ENCODE results near the gene SOCS6.

Gene SOCS6

GRCh38 chr18:70310560-70311320, 21.9 kb downstream of the SOCS6 start:
- ATAC-seq = 0 out of 3 replicates have a peak, but pooled peaks have one; percentile 21
- no peak for TF ChIP-seq ZFP30 (CRISPR knock-in tag; IDR thresholded peaks at IDR 0.05)

- TF ChIP-seq GLIS3 (CRISPR knock-in tag; IDR thresholded peaks at IDR 0.05) = no peak
- no peak for TF ChIP-seq ZFP3 (CRISPR knock-in tag; IDR thresholded peaks at IDR 0.05)
- no peak for TF ChIP-seq OSR1 (CRISPR knock-in tag; IDR thresholded peaks at IDR 0.05)
- no peak for TF ChIP-seq TSHZ2 (CRISPR knock-in tag; IDR thresholded peaks at IDR 0.05)
- TF ChIP-seq POU6F1 (CRISPR knock-in tag; IDR thresholded peaks at IDR 0.05; ENCODE audit: borderline replicate concordance, low read depth) = no peak
- no peak for TF ChIP-seq TOX (CRISPR knock-in tag; IDR thresholded peaks at IDR 0.05; ENCODE audit: borderline replicate concordance)
- TF ChIP-seq ZC3H10 (CRISPR knock-in tag; IDR thresholded peaks at IDR 0.05) = no peak
- TF ChIP-seq BACH2 (CRISPR knock-in tag; IDR thresholded peaks at IDR 0.05; ENCODE audit: borderline replicate concordance) = no peak
- no peak for TF ChIP-seq PATZ1 (CRISPR knock-in tag; IDR thresholded peaks at IDR 0.05; ENCODE audit: borderline replicate concordance)
- TF ChIP-seq ARNTL (CRISPR knock-in tag; IDR thresholded peaks at IDR 0.05; ENCODE audit: borderline replicate concordance, low read depth) = no peak
- no peak for TF ChIP-seq TCF4 (CRISPR knock-in tag; IDR thresholded peaks at IDR 0.05; ENCODE audit: borderline replicate concordance)
- TF ChIP-seq ZNF565 (CRISPR knock-in tag; conservative IDR thresholded peaks at IDR 0.05; ENCODE audit: low read depth) = no peak
- ATAC-seq = no peak
These were observed 22.9 kb downstream of the SOCS6 start for GRCh38 chr18:70311726-70312125.

GRCh38 chr18:70313640-70314039, 24.8 kb downstream of the SOCS6 start:
- no peak for ATAC-seq
- TF ChIP-seq CREB5 (CRISPR knock-in tag; IDR thresholded peaks at IDR 0.05; ENCODE audit: low read depth) (no peak), TCF4 (CRISPR knock-in tag; IDR thresholded peaks at IDR 0.05; ENCODE audit: borderline replicate concordance) (no peak), ARNTL (CRISPR knock-in tag; IDR thresholded peaks at IDR 0.05; ENCODE audit: borderline replicate concordance, low read depth) (no peak), SNAI2 (CRISPR knock-in tag; IDR thresholded peaks at IDR 0.05) (no peak), CSDC2 (CRISPR knock-in tag; IDR thresholded peaks at IDR 0.05) (no peak), ESRRG (CRISPR knock-in tag; IDR thresholded peaks at IDR 0.05) (no peak), OSR1 (CRISPR knock-in tag; IDR thresholded peaks at IDR 0.05) (no peak), POU6F1 (CRISPR knock-in tag; IDR thresholded peaks at IDR 0.05; ENCODE audit: borderline replicate concordance, low read depth) (no peak), TSHZ2 (CRISPR knock-in tag; IDR thresholded peaks at IDR 0.05) (no peak), ZFP3 (CRISPR knock-in tag; IDR thresholded peaks at IDR 0.05) (no peak), ZFP30 (CRISPR knock-in tag; IDR thresholded peaks at IDR 0.05) (no peak), BACH2 (CRISPR knock-in tag; IDR thresholded peaks at IDR 0.05; ENCODE audit: borderline replicate concordance) (no peak), PPARA (CRISPR knock-in tag; IDR thresholded peaks at IDR 0.05; ENCODE audit: borderline replicate concordance) (no peak), ZNF8 (CRISPR knock-in tag; IDR thresholded peaks at IDR 0.05) (no peak), ZNF565 (CRISPR knock-in tag; conservative IDR thresholded peaks at IDR 0.05; ENCODE audit: low read depth) (no peak), RARB (CRISPR knock-in tag; IDR thresholded peaks at IDR 0.05) (no peak)

All from SK-N-SH treated with all-trans-retinoic acid at 6 μM for 48 hours (cell line).